CD4-positive, alpha-beta T cell (primary cell): ENCODE data around the gene ZNF366. TPM values are rescaled to one million over a fixed set of nuclear protein-coding genes. Genes with fewer than 3 reads are reported as not detected.

ENCODE experiments used
- ATAC-seq: fragments of 200-7000 bp; cut with Tn5 transposase; one replicate; pipeline ENCODE4 v1.10.0; 2022; ENCODE audit warnings: mild to moderate bottlenecking; ENCODE audit not compliant: poor library complexity
- CTCF ChIA-PET: fragments of 350-600 bp; sonication (Branson Sonifier 250); formaldehyde crosslinking; loops from one replicate; lab custom pipeline; 2021; ENCODE audit warnings: antibody characterized with exemption, inconsistent platforms; lab: Charles Lee
- POLR2A ChIA-PET: fragments of 350-600 bp; sonication (Branson Sonifier 250); formaldehyde crosslinking; loops from one replicate; lab custom pipeline; 2021; ENCODE audit warnings: antibody characterized with exemption, inconsistent platforms; lab: Charles Lee
- DNase-seq, 14 experiments: peaks; one replicate each; pipeline ENCODE4 v3.0.0-alpha.2; 2013 to 2020; ENCODE audit warnings: mixed read lengths in 2 of 14
- H3K27ac ChIP-seq, 2 donors: one replicate each; pipeline versions ENCODE4 v1.5.1 to v1.7.0; 2013; ENCODE audit warnings: low read length in 2 of 2, low read depth in 1 of 2, mild to moderate bottlenecking in 1 of 2
- H3K27me3 ChIP-seq, 2 experiments: 1 replicate in 1 of 2; 2 replicates in 1 of 2; pipeline versions ENCODE4 v1.6.1 to v1.7.0; 2013; ENCODE audit warnings: low read length in 2 of 2, control low read depth in 1 of 2, mild to moderate bottlenecking in 1 of 2, moderate library complexity in 1 of 2; ENCODE audit not compliant: insufficient read depth in 2 of 2, control insufficient read depth in 1 of 2
- H3K36me3 ChIP-seq: one replicate; pipeline ENCODE4 v1.6.1; 2013; ENCODE audit warnings: low read length, control low read depth; ENCODE audit not compliant: insufficient read depth
- H3K4me1 ChIP-seq: one replicate; pipeline ENCODE4 v1.6.1; 2013; ENCODE audit warnings: low read length, control low read depth; ENCODE audit not compliant: insufficient read depth
- H3K4me3 ChIP-seq: one replicate; pipeline ENCODE4 v1.5.1; 2013; ENCODE audit warnings: mild to moderate bottlenecking, low read length, moderate library complexity
- H3K9me3 ChIP-seq, 2 experiments: 1 replicate in 1 of 2; 2 replicates in 1 of 2; pipeline versions ENCODE4 v1.6.1 to v1.7.0; 2013; ENCODE audit warnings: low read length in 2 of 2, mild to moderate bottlenecking in 2 of 2, control low read depth in 1 of 2, moderate library complexity in 1 of 2; ENCODE audit not compliant: control insufficient read depth in 1 of 2, insufficient read depth in 1 of 2
- H3K27ac Mint-ChIP-seq: one replicate; pipeline ENCODE4 v1.8.0; 2020; ENCODE audit warnings: mixed read lengths
- H3K27me3 Mint-ChIP-seq: one replicate; pipeline ENCODE4 v1.8.0; 2021; ENCODE audit warnings: mixed read lengths
- H3K36me3 Mint-ChIP-seq: one replicate; pipeline ENCODE4 v1.8.0; 2021; ENCODE audit warnings: low read depth, mixed read lengths
- H3K4me1 Mint-ChIP-seq: one replicate; pipeline ENCODE4 v1.8.0; 2021; ENCODE audit warnings: low read depth, mixed read lengths
- H3K4me3 Mint-ChIP-seq: one replicate; pipeline ENCODE4 v1.8.0; 2020; ENCODE audit warnings: mild to moderate bottlenecking, mixed read lengths
- H3K9me3 Mint-ChIP-seq: one replicate; pipeline ENCODE4 v1.8.0; 2020; ENCODE audit warnings: mixed read lengths
- intact Hi-C, 2 experiments: fragments of 100-400 bp; cut with DNase I in 1 of 2; cut with micrococcal nuclease in 1 of 2; formaldehyde crosslinking; loops; one replicate each; pipeline versions ENCODE4 v1.15.1 to v1.9.0; 2023 to 2025; cut with DNase I, micrococcal nuclease
- total RNA-seq, 174 experiments: library from RNA in 2 of 174; stranded (reverse) in 2 of 174; gene quantifications; one replicate each; pipeline ENCODE4 v1.2.3 and lab custom pipeline; 2021 to 2026
- TF ChIP-seq, protein P1 (sequence below): fragments of 200-600 bp; IDR thresholded peaks from one replicate; pipeline ENCODE4 v1.8.0; 2022; ENCODE audit warnings: antibody characterized with exemption, mild to moderate bottlenecking

ZNF366 gene
- total RNA-seq, 2 experiments from 2014 or later = 0.06 to 0.14 TPM

- peaks cover 4 to 20% of the 10 kb centered on the region in 2 experiments for H3K27me3 ChIP-seq
- H3K4me1 ChIP-seq = no peaks in the 10 kb centered on the region
- ATAC-seq (no peak), DNase-seq (no peak)
- Mint-ChIP-seq H3K36me3 (no peaks in the 10 kb centered on the region), H3K27me3 (peaks cover 29% of the 10 kb centered on the region), H3K4me3 (no peak overlapping the region), H3K27ac (no peak overlapping the region), H3K4me1 (no peaks in the 10 kb centered on the region), H3K9me3 (no peaks in the 10 kb centered on the region)
- no peak overlapping the region for H3K27ac ChIP-seq
- no peak overlapping the region for H3K4me3 ChIP-seq
- TF ChIP-seq, protein P1, sequence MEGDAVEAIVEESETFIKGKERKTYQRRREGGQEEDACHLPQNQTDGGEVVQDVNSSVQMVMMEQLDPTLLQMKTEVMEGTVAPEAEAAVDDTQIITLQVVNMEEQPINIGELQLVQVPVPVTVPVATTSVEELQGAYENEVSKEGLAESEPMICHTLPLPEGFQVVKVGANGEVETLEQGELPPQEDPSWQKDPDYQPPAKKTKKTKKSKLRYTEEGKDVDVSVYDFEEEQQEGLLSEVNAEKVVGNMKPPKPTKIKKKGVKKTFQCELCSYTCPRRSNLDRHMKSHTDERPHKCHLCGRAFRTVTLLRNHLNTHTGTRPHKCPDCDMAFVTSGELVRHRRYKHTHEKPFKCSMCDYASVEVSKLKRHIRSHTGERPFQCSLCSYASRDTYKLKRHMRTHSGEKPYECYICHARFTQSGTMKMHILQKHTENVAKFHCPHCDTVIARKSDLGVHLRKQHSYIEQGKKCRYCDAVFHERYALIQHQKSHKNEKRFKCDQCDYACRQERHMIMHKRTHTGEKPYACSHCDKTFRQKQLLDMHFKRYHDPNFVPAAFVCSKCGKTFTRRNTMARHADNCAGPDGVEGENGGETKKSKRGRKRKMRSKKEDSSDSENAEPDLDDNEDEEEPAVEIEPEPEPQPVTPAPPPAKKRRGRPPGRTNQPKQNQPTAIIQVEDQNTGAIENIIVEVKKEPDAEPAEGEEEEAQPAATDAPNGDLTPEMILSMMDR = no peak
- H3K9me3 ChIP-seq = no peaks in the 10 kb centered on the region
- ChIA-PET CTCF (no interaction called here), POLR2A (no interaction called here)
- H3K36me3 ChIP-seq = no peaks in the 10 kb centered on the region
- intact Hi-C loops = no loop called here
Measured at GRCh38 chr5:72470826-72471225, 36.4 kb downstream of the ZNF366 start.

DNA sequence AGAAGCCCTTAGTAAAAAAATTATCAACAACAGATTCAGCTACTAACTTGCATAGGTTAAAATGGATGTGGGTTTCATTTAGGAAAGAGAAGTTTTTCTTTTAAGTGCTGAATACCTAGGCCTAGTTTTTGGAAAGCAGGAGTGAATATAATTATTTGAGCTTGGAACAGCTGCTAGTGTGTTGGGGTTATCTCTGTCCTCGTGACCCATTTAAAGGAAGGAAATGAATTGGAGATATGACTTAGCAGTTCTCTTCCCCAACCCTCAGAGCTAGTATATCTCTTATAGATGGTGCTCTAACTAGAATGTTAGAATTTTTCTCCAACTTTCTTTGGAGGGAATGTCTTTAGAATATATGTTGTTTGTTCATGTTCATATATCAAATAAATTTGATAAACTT, 38.6 kb downstream of the ZNF366 start:
- intact Hi-C loops = no loop called here
- Mint-ChIP-seq H3K4me3 (no peak overlapping the region), H3K4me1 (no peaks in the 10 kb centered on the region), H3K27ac (no peak overlapping the region), H3K27me3 (peaks cover 22% of the 10 kb centered on the region), H3K9me3 (no peaks in the 10 kb centered on the region), H3K36me3 (no peaks in the 10 kb centered on the region)
- ChIA-PET CTCF (no interaction called here), POLR2A (no interaction called here)
- ATAC-seq (no peak), DNase-seq (no peak)
- Histone ChIP-seq H3K9me3 (no peaks in the 10 kb centered on the region), H3K27me3 (peaks cover 4 to 20% of the 10 kb centered on the region in 2 experiments), H3K4me1 (no peaks in the 10 kb centered on the region), H3K4me3 (no peak overlapping the region), H3K27ac (no peak overlapping the region), H3K36me3 (no peaks in the 10 kb centered on the region)
- TF ChIP-seq, protein P1 = no peak

GRCh38 chr5:72468024-72468423, 39.2 kb downstream of the ZNF366 start:
- H3K27ac Mint-ChIP-seq = no peak overlapping the region
- Histone ChIP-seq H3K4me1 (no peaks in the 10 kb centered on the region), H3K27me3 (peaks cover 4 to 18% of the 10 kb centered on the region in 2 experiments), H3K36me3 (no peaks in the 10 kb centered on the region), H3K27ac (no peak overlapping the region), H3K4me3 (no peak overlapping the region), H3K9me3 (no peaks in the 10 kb centered on the region)
- POLR2A ChIA-PET = no interaction called here
- intact Hi-C loops = no loop called here
- TF ChIP-seq, protein P1 = no peak
- peaks cover 22% of the 10 kb centered on the region for H3K27me3 Mint-ChIP-seq
- DNase-seq (peak in 2 of 14 experiments; percentile 39 to 44), ATAC-seq (no peak)
- H3K36me3 Mint-ChIP-seq = no peaks in the 10 kb centered on the region
- H3K4me3 Mint-ChIP-seq = no peak overlapping the region
- CTCF ChIA-PET = no interaction called here
- no peaks in the 10 kb centered on the region for H3K4me1 Mint-ChIP-seq
- H3K9me3 Mint-ChIP-seq = no peaks in the 10 kb centered on the region
